Left ventricle myocardium inferior (tissue), 1 donor: ENCODE data around the gene ZNRF3. TPM values are rescaled to one million over a fixed set of nuclear protein-coding genes. Genes with fewer than 3 reads are reported as not detected.
"Not testable (repeated sequence)": the region's sequence is repeated elsewhere in the genome, so short reads cannot be mapped to it uniquely, and the experiment has no call there.

Experiments
- DNase-seq: peaks from one replicate; pipeline ENCODE4 v3.0.0-alpha.2; 2020
- H3K27ac ChIP-seq: fragments of 200-600 bp; replicated peaks from 2 replicates; pipeline ENCODE4 v1.8.0; 2021
- H3K27me3 ChIP-seq: fragments of 200-600 bp; 2 replicates; pipeline ENCODE4 v1.8.0; 2021; ENCODE audit warnings: low read depth
- H3K36me3 ChIP-seq: fragments of 200-600 bp; 2 replicates; pipeline ENCODE4 v1.8.0; 2021
- H3K4me1 ChIP-seq: fragments of 200-600 bp; 2 replicates; pipeline ENCODE4 v1.8.0; 2021
- H3K4me3 ChIP-seq: fragments of 200-600 bp; 2 replicates; pipeline ENCODE4 v1.8.0; 2021; ENCODE audit warnings: mild to moderate bottlenecking, moderate library complexity
- H3K9me3 ChIP-seq: fragments of 200-600 bp; replicated peaks from 2 replicates; pipeline ENCODE4 v1.8.0; 2021
- CTCF ChIP-seq: fragments of 200-600 bp; IDR thresholded peaks from 2 replicates; pipeline ENCODE4 v1.8.0; 2021; ENCODE audit warnings: antibody characterized with exemption, mild to moderate bottlenecking, borderline replicate concordance
- intact Hi-C: fragments of 100-400 bp; cut with micrococcal nuclease; formaldehyde crosslinking; loops from one replicate; pipeline ENCODE4 v1.11.0; 2022
- total RNA-seq: library from RNA; stranded (reverse); fragmentation: NEBNext Ultra II Directional; extraction: Animal tissue kit (Norgen Biotek cat#: 25700); gene quantifications from one replicate; pipeline ENCODE4 v1.2.1, GENCODE V29; 2021
- donor health status: DM: no; HTN: yes; CAD: no; lungs with severe emphysema.

Gene ZNRF3
- total RNA-seq, 1 donor from 2014 or later, result 6.3 TPM

DNA sequence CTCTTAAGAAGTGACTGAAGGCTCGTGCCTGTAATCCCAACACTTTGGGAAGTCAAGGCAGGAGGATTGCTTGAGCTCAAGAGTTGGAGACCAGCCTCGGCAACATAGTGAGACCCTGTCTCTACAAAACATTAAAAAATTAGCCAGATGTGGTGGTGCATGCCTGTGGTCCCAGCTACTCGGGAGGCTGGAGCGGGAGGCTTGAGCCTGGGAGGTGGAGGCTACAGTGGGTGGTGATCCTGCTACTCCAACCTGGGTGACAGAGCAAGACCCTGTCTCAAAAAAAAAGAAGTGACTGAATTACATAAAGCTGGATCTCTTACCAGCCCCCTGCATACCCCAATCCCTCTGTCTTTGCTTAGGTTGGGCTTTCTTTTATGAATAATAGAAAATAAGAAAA lies 120.2 kb downstream of the ZNRF3 start:
- Histone ChIP-seq H3K27ac (no peak overlapping the region), H3K9me3 (no peaks in the 10 kb centered on the region), H3K4me1 (peaks cover 33% of the 10 kb centered on the region), H3K27me3 (no peaks in the 10 kb centered on the region), H3K4me3 (no peak overlapping the region), H3K36me3 (no peaks in the 10 kb centered on the region)
- intact Hi-C loops, result no loop called here
- no peak for TF ChIP-seq CTCF
- no peak for DNase-seq

GRCh38 chr22:29003975-29004646 lies 120.7 kb downstream of the ZNRF3 start:
- TF ChIP-seq CTCF, result no peak
- Histone ChIP-seq H3K9me3 (no peaks in the 10 kb centered on the region), H3K4me3 (no peak overlapping the region), H3K27me3 (no peaks in the 10 kb centered on the region), H3K4me1 (peaks cover 36% of the 10 kb centered on the region), H3K27ac (peak overlapping the region; percentile 60), H3K36me3 (no peaks in the 10 kb centered on the region)
- intact Hi-C loops, result no loop called here
- DNase-seq, result no peak

DNA sequence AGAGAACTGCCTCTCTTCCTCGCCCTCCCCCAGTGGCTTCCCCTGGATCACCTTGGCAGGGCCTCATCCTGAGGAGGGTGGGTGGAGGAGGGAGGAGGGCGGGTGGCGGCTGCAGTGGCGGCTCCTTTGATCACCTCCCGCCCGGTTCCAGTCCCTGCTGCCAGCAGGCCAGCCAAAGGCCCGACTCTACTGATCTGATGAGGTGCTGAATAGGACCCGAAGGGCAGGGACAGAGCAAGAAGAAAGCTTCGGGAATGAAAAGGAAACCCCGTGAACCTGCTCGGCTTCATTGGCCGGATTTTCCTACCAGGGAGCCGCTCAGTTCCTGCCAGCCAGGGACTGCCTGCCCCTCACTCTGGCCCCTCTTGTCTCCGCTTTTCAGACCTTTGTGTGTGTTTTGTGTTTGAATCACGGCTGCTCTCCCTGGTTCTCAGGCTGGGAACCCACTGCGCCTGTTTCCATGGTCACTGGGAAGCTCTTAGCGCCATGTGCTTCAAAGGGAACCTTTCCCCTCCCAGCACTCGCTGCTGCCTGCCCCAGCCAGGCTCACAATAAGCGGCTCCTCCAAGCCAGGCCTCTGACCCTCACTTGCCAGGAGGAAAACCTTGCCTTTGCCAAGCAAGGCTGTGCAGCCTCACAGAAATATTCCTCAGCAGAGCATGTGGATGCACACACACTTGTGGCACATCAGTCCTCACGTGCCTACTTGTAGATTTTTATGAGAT lies 121.4 kb downstream of the ZNRF3 start:
- Histone ChIP-seq H3K4me1 (peaks cover 41% of the 10 kb centered on the region), H3K9me3 (no peaks in the 10 kb centered on the region), H3K27ac (peak overlapping the region; percentile 60), H3K36me3 (no peaks in the 10 kb centered on the region), H3K4me3 (peak overlapping the region; percentile 37), H3K27me3 (no peaks in the 10 kb centered on the region)
- DNase-seq, result peak; percentile 43
- intact Hi-C loops, result no loop called here
- no peak for TF ChIP-seq CTCF

- H3K27ac ChIP-seq, intact Hi-C loops, DNase-seq, H3K27me3 ChIP-seq, H3K9me3 ChIP-seq, H3K36me3 ChIP-seq, H3K4me3 ChIP-seq: not testable (repeated sequence)
- peaks cover 43% of the 10 kb centered on the region for H3K4me1 ChIP-seq
These were observed 122.4 kb downstream of the ZNRF3 start for GRCh38 chr22:29005754-29006153.

GRCh38 chr22:29006346-29006745 lies 123.0 kb downstream of the ZNRF3 start:
- Histone ChIP-seq H3K27ac (no peak overlapping the region), H3K9me3 (no peaks in the 10 kb centered on the region), H3K36me3 (no peaks in the 10 kb centered on the region), H3K27me3 (no peaks in the 10 kb centered on the region), H3K4me3 (no peak overlapping the region), H3K4me1 (peaks cover 49% of the 10 kb centered on the region)
- DNase-seq, result no peak
- intact Hi-C loops, result no loop called here
- TF ChIP-seq CTCF, result no peak

- peaks cover 52% of the 10 kb centered on the region for H3K4me1 ChIP-seq
- H3K4me3 ChIP-seq, result no peak overlapping the region
- H3K27ac ChIP-seq, result peak overlapping the region; percentile 57
- no peak for TF ChIP-seq CTCF
- H3K27me3 ChIP-seq, result no peaks in the 10 kb centered on the region
- H3K36me3 ChIP-seq, result no peaks in the 10 kb centered on the region
- H3K9me3 ChIP-seq, result no peaks in the 10 kb centered on the region
- DNase-seq, result no peak
- intact Hi-C loops, result no loop called here
These were observed 125.8 kb downstream of the ZNRF3 start for GRCh38 chr22:29009148-29009547.
